HL-60/S4 treated with retinoic acid at 250 ng/mL for 4 days and 3 days (cell line): ENCODE data around the gene EDRF1.
"Not testable (repeated sequence)": the region's sequence is repeated elsewhere in the genome, so short reads cannot be mapped to it uniquely, and the experiment has no call there.

Experiments
- in situ Hi-C: fragments of 300-500 bp; cut with MboI; formaldehyde crosslinking; loops from 2 replicates; pipeline ENCODE4 v1.7.0; 2022; ENCODE audit warnings: low sequenced_read_pairs

The EDRF1 gene, protein sequence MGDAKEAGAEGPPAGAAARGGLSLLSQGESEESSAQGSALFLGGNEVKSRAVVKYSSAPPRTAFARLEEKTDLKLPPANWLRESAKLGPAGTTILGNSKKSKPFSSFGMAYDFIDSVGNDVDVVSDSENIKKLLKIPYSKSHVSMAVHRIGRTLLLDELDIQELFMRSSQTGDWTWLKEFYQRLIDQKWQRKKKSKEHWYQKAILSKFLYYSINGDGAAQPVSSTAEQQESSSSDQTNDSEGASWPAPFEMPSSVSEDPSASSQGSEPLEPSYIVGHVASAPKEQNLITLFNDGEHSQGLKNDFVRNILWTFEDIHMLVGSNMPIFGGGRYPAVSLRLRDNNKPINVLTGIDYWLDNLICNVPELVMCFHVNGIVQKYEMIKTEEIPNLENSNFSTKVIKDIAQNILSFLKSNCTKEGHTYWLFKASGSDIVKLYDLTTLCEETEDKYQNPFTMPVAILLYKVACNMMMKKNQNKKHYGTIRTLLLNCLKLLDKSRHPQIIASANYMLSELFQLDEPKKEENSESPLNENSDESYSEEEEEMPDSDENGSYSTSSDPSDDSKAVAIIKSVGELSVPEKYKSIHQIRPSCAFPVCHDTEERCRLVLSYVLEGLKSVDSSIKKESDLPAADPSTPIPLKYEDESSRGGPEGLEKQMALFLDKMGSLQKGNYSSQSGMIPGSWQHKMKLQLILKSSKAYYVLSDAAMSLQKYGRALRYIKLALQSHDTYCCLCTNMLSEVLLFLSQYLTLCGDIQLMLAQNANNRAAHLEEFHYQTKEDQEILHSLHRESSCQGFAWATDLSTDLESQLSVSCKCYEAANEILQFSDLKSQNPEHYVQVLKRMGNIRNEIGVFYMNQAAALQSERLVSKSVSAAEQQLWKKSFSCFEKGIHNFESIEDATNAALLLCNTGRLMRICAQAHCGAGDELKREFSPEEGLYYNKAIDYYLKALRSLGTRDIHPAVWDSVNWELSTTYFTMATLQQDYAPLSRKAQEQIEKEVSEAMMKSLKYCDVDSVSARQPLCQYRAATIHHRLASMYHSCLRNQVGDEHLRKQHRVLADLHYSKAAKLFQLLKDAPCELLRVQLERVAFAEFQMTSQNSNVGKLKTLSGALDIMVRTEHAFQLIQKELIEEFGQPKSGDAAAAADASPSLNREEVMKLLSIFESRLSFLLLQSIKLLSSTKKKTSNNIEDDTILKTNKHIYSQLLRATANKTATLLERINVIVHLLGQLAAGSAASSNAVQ

DNA sequence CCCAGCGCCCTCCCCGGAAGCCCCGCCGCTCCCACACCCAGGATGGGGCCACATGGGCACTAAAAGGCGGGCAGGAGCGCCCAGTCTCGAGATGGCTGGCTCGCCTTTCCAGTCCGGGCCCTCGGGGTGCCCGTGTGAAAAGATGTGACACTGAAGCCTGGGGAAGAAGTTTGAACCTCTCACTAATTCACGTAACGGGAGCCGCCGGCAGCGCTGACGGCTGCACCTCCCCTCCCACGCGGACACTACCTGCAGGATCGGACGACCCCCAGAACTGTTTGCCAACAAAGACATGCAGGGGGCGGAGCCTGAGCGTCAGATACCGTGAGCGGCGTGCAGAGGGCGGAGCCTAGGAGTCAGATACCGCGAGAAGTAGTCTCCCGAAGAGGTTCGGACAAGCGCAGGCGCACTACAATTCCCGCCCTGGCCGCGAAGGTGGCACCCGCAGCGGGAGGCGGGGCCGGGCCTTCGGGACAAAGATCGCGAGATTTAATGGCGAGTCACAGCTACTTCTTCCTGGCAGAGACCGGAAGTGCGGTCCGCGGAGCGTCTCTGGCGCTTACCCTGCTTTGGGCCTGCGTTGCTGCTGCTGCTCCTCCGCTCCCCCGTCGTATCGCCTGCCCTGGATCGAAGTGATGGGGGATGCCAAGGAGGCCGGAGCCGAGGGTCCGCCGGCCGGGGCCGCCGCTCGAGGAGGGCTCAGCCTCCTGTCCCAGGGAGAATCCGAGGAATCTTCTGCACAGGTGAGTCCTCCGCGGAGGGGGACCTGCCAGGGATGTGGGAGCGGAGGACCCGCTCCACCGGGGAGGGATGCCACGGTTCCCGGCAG is at the start of gene EDRF1:
EDRF1 (plus strand) TSS at position 537 of the 829 bp plus-strand sequence; CDS start at position 636, 99 bp downstream.
- in situ Hi-C loops = no loop called here

DNA sequence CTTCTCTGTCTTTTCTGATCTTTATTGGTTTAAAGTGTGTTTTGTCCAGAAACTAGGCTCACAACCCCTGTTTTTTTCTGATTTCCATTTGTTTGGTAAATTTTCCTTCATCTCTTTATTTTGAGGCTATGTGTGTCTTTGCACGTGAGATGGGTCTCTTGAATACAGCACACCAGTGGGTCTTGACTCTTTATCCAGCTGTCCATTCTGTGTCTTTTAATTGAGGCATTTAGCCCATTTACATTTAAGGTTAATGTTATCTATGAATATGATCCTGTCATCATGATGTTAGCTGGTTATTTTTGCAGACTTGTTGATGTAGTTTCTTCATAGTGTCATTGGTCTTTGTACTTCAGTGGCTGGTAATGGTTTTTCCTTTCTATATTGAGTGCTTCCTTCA is 46.6 kb upstream of the EDRF1 start:
- in situ Hi-C loops = no loop called here

DNA sequence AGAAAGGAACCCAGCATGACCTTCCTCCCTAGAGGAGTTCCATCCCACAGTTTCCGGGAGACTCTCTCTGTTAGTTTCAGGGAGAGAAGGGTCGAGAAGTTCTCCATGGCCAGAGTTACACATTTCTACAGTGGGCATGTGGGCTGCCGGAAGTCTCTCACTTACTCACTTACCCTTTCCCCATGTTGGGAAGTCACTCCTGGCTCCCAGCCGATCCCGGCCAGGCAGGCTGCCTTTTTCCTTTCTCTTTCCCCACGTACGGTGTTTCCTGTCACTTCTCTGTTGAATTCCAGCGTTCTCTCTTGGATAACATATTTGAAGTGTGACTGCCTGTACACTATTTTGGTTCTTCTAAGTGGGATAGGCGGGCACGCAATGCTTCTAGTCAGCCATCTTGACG is 40.1 kb upstream of the EDRF1 start:
- in situ Hi-C loops = no loop called here

GRCh38 chr10:125683063-125683462 is 36.4 kb upstream of the EDRF1 start, which contains the start of gene TEX36:
Gene TEX36, minus strand, starts transcription at chr10:125683163. Its CDS starts 174 bp downstream, at chr10:125682989.
- in situ Hi-C loops = no loop called here

GRCh38 chr10:125683821-125684220 is 35.7 kb upstream of the EDRF1 start:
- in situ Hi-C loops = no loop called here

GRCh38 chr10:125684581-125684980 is 34.9 kb upstream of the EDRF1 start:
- in situ Hi-C loops = no loop called here

DNA sequence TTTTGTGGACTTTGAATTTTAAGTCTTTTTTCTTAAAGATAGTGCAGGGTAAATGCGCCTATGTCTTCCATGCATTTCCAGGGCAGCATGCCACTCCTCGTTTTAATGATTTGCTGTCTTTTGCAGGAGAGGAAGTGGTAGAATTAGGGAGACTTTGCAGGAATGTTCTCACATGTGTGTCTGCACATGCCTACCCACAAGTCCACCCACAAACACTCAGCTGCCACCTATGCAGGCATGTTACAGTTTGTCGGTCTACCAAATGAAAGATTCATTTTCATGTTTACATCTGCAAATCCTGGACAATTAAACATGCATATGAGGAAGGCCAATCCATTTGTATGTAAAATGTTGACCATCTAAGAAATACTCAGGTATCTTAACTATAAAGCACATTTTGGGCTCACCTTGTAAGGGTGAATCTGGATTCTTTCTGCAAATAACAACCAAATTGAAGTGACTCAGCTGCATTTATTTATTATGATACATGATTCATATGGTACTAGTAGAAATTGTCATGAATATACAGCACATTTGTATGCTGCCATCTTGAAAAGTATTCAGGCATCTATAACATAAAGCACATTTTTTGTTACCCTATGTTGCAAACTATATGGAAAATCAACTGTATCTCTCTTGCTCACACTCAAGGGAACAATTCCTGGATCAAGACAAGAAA is 31.9 kb upstream of the EDRF1 start:
- in situ Hi-C loops = no loop called here

DNA sequence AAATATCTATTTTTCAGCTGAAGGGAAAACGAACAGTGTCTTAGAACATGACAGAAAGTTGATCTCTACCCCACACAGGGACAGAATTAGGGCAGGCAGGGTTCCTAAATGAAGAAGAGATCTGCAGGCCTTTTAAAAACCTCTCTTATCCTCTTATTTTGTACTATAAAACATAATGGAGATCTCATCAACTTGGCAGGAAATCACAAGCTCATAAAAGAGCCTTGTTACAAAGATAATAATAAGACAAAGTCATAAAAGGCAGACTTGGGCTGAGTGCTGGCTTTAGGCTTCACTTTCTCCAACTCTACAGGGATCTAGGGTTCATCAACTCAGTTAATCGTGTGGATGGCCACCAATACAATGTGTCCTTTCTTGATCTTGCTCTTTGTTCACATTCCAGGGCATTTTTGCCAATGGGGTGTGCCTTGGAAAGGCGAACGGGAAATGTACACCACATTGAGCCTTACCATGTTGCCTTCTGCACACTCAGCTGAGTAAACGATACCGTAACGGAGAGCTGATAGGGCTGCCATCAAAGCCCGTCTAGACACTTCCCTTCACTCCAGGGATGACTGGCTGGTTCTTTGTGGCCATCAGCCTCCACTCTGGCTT is 29.4 kb upstream of the EDRF1 start:
- in situ Hi-C loops = no loop called here

DNA sequence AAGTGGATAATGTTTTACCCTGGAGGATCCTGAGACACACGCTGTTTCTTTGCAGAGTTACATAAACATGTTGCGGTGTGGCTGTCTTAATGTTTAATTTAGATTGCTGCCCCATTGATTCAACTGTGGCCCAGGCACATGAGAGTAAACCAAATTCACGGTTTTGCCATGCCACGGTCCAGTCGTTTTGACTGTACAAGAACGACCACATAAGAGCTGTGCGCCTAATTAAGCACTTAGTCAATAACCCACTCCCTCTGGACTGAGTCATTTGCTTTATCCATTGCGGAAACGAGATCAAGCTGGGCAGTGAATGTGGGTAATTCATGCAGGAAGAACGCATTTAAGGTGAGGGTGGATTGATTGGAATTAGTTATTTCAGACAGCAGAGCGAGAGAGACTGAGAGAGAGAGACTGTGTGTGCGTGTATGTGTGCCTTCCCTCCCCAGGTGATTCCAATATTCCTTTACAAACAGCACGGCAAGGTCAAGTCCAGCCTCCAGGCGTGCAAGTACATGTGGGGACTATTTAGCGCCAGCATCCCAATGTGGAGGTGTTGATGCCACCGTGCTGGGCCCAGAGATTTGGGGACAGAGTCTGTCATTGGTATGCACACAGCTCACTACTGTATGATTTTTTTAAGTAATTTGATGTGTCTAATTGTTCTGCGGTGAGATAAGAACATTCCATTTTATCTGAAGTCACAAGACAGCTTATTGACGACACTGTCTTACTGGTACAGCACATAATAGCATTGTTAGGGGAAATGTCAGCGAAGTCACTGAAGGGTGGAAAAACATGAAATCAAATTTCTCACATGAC is 28.1 kb upstream of the EDRF1 start:
- in situ Hi-C loops = no loop called here

DNA sequence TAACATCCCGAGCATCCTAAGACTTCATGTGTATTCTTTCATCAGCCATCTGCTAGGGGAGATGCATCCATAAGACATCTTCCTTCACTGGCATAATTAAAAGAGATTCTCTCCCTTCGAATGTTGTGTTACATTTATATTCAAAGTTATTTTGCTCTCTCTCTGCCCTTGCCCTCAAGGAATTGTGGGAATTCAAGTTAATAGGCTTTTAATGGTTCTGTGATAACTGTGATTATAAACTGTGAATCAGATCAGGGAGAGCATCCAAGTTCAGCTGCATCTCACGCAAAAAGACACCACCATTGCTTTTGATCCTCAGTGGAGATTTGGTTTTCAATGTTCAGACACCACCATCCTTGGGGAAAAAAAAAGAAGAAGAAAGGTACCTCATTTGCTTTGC is 27.3 kb upstream of the EDRF1 start:
- in situ Hi-C loops = no loop called here

- in situ Hi-C loops = no loop called here
Observed at GRCh38 chr10:125692601-125693523, 26.6 kb upstream of the EDRF1 start.

DNA sequence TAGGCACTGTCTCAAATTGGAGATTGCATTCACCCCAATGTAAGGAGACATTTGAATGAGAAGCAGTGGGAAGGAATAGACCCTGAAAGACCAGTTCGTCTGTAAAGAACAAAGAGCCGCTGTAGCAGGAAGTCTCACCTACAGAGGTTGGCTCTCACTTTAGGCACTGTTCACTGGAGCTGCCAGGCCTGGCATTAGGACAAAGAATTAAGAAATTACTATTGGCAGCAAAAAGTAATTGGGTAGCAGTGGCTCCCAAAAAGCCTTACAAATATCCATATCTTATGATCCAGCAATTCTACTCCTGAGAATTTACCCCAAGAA is 26.0 kb upstream of the EDRF1 start:
- in situ Hi-C loops = no loop called here

DNA sequence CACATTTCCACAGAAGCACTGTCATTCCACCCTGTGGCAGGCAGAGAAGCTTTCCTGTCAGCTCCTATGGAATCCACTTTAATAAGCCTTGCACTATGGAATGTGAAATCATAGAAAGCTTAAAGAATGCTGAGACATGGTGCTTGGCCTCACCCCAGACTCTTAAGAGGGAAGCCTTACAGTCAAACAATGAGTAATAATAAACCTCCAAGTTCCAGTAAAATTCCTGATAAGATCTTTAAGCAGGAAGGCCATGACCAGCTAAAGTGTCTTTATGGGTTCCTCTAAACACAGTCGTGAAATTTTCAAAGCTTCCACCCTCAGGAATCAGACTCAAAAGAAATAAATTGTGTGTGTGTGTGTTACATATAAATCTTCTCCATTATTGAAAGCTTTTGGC is 24.6 kb upstream of the EDRF1 start:
- in situ Hi-C loops = no loop called here

- in situ Hi-C loops = not testable (repeated sequence)
Observed at GRCh38 chr10:125696884-125697283, 22.6 kb upstream of the EDRF1 start.

DNA sequence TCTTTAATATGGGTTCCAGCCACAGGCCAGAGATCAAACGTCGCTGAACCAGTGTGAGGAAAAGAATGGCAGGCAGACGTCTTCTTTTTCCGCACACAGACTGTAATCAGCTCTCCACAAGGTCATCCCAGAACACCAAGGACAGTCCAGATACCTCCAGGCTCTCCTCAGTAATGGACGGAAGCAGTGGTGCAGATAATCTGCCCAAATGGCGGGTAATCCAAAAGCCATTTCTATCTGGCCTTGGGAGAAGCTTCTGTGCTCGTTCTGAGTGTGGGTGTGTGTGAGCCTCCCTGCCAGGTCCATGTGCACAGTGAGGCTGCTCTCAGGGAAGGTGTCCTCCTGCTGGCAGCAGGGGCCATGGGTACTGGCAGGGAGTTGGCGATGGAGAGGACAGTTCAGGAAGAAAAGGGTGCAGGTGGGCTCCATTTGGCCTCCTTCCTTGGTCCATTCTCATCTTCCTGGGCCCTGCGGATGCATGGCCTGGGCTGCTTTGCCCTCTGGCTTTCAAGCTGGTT is 21.0 kb upstream of the EDRF1 start:
- in situ Hi-C loops = no loop called here

GRCh38 chr10:125699562-125700143 is 19.9 kb upstream of the EDRF1 start:
- in situ Hi-C loops = no loop called here

DNA sequence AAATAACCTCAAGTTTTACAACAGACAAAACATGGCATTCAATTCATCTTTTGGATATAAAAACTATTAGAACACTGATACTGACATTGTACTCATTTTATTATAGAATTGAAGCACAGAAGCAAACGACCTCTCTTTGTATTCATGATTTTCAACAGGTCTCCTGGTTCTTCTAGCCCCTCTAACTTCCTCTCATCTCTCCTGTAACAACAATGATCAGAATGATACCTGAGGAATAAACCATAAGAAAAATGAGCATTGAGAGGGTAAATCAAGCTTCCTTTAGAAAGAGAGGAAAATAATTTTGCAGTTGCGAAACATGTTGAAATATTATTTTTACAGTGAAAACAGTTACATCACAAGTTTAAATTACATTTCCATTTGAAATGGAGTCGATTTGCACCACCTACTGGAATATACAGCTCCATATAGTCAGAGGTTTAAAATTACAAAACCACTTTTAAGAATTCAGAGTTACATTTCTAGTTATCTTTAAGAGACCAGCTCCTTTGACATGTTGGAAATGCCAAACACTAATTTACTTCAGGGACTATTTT is 19.1 kb upstream of the EDRF1 start:
- in situ Hi-C loops = no loop called here
